GM18873 (cell line): ENCODE measurements around the gene ADCY3.

Experiments
- ATAC-seq: cut with Tn5 transposase; IDR thresholded peaks from one replicate; pipeline ENCODE4 v1.9.1; 2021; ENCODE audit warnings: mild to moderate bottlenecking, moderate library complexity, moderate number of reproducible peaks; ENCODE audit not compliant: unreplicated experiment, low FRiP score

Gene ADCY3

DNA sequence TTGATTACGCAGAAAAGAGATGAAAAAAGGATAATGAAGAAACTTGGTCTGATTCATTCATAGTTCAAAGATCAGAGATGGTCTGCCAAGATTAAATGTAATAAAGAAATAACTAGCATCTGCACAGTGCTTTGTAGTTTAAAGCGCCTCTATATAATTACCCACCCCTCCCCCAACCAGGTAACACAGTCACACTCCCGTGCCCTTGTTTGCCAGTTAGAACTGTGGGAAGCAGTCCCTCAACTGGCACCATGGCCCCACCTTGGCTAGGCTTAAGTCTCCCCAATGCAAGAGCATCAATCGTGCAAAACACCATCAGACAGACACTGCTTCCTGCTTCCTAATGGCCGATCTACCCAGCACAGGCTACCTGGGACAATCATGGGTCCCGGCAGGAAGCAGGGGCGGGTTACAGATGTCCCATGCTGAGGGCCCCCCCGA, 11.6 kb downstream of the ADCY3 start:
- ATAC-seq: no peak

- ATAC-seq: no peak
These were observed 12.9 kb downstream of the ADCY3 start for GRCh38 chr2:24907116-24907515.

- no peak for ATAC-seq
These were observed 13.6 kb downstream of the ADCY3 start for GRCh38 chr2:24906466-24906865.

GRCh38 chr2:24903161-24904103, 16.6 kb downstream of the ADCY3 start:
- ATAC-seq: no peak

GRCh38 chr2:24899361-24899910, 20.6 kb downstream of the ADCY3 start:
- no peak for ATAC-seq

DNA sequence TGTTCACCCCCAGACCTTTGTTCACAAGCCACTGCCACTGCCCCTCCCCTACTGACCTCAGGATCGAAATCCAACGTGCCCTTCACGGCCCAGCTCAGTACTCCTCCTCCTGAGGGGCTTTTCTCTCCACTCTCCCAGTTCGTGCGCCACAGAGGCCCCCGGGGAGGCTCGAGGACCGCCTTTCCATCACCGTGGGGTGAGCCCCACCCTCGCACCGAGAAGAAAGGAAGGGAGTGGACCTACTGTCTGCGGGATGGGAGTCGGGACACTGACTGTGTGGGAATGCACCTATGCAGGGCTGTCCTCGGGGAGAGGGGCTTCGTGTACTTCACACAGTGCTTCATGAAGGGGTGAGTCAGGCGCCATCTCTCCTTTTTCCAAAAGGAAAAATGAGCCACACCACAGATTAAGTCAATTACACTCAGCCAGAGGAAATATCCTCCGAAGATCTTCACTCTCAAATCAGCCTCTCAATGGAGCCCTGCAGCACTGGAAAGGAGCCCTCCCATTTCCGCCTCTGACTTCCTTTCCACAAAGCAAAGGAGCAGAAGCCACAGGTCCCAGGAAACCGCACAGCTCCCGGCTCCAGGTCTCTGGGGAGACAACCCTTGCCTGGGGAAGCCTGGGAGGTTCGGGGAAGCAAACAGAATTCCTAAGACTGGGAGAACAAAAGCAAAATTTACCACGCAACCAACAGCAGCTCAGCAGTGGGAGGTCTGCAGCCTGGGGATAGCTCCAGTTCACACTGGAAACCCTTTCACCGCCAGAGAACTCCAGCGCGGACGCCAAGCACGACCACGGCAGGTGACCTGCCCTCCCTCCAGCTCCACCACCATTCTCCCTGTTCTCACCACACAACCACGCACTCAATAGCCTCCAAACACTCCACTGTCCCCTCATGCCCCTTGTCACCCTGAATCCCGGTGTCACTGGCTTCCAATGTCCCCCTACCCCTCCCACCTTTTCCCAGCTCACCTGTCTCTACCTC, 21.6 kb downstream of the ADCY3 start:
- no peak for ATAC-seq

GRCh38 chr2:24894750-24895149, 25.3 kb downstream of the ADCY3 start:
- no peak for ATAC-seq

GRCh38 chr2:24893934-24894333, 26.1 kb downstream of the ADCY3 start:
- no peak for ATAC-seq

GRCh38 chr2:24892928-24893327, 27.1 kb downstream of the ADCY3 start:
- ATAC-seq: no peak

- no peak for ATAC-seq
These were observed 28.8 kb downstream of the ADCY3 start for GRCh38 chr2:24891201-24891600.

DNA sequence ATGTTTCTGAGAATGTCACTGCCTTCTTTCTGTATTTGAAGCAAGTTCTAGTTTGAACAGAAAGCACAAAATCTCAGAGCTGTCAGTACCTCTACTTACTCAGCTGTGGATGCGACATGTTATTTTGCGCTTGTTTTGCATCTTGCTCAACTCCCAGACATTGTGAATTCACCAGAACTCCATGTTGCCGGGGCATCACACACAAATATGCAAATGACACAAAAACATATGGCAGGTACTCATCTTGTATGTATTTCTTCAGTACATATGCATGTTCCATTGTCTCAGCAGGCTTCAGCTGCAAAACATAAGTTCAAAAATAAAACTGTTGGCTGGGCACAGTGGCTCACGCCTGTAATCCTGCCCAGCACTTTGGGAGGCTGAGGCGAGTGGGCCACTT, 30.8 kb downstream of the ADCY3 start:
- ATAC-seq: no peak

DNA sequence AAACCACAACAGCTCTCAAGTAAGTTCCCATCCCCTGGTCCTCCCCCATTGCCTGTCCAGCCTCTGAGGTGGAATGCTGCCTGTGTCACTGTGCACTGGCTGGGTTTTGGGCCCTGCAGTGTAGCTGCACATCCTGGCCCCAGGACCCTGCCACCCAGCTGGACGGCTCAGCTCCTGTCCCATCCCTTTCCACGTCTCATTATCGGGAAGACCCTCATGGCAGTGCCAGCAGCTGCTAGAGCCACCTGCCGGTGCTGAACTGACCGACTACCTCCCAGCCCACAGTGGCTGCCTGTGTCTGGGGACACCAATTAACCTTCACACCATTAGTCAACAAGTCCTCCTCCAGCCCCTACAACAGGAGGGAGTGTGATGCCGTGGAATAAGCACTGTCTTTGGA, 31.9 kb downstream of the ADCY3 start:
- no peak for ATAC-seq

DNA sequence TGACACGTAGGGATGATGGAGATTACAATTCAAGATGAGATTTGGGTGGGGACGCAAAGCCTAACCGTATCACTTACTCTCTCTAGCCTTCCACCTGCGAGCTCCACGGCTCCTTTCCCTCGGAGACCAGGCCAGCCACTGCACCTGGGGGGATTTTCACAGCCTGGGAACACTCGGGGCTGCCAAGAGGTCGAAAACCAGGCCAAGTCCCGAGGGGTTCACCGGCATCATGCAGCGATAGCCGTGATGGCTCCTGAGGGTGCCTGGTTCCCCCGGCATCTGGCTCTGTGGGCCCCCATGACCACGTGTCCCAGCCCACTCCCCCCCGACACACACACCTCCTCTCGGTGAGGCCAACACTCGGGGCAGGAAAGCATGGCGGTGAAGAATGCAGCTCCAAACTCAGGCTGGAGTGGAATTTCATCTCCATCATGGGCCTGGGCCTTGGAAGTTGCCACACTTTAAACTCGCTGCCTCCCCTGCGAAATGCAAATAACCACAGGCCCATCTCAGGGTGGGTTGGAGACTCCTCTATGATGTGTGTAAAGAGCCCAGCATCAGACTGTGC, 32.6 kb downstream of the ADCY3 start:
- no peak for ATAC-seq

GRCh38 chr2:24886691-24887304, 33.2 kb downstream of the ADCY3 start:
- no peak for ATAC-seq

- no peak for ATAC-seq
These were observed 33.9 kb downstream of the ADCY3 start for GRCh38 chr2:24886126-24886501.

GRCh38 chr2:24885221-24886125, 34.6 kb downstream of the ADCY3 start:
- ATAC-seq: no peak

DNA sequence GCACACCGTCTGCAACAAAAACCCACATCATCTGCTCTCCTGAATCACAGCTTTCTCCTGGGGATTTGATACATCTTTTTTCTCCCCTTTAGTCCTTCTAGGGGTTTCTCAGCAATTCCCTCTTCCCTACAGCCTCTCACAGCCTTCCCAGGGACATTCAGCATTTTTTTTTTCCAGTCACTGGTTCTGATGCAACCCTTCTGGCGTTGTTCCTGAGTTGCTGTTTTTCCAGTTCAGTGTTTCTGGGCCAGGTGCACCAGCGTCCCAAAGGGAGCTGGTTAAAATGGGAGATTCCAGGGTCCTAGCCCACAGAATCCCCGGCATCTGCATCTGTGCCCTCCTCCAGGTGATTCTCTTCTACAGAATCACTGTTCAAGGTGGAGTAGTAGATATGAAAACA, 36.1 kb downstream of the ADCY3 start:
- no peak for ATAC-seq

GRCh38 chr2:24881623-24882022, 38.4 kb downstream of the ADCY3 start:
- no peak for ATAC-seq

DNA sequence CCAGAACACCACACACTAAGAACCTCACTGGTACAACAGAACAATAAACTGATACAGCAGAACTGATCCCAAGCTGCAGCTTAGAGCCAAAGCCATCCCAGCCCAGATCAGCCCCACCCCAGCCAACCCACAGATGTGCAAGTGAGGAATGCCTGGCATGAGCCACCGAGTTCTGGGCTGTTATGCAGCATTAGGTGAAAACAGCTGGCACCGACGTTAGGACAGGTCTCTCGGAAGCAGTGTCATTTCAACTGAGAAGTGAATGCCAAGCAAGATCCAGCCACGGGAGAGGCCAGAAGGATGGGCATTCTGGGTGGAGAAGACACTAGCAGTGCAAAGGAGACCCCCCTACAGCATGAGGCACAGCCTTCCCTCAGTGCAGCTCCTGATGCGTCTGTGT, 38.9 kb downstream of the ADCY3 start:
- ATAC-seq: no peak
